ENCODE results near the gene PLA2G4B.

DNA sequence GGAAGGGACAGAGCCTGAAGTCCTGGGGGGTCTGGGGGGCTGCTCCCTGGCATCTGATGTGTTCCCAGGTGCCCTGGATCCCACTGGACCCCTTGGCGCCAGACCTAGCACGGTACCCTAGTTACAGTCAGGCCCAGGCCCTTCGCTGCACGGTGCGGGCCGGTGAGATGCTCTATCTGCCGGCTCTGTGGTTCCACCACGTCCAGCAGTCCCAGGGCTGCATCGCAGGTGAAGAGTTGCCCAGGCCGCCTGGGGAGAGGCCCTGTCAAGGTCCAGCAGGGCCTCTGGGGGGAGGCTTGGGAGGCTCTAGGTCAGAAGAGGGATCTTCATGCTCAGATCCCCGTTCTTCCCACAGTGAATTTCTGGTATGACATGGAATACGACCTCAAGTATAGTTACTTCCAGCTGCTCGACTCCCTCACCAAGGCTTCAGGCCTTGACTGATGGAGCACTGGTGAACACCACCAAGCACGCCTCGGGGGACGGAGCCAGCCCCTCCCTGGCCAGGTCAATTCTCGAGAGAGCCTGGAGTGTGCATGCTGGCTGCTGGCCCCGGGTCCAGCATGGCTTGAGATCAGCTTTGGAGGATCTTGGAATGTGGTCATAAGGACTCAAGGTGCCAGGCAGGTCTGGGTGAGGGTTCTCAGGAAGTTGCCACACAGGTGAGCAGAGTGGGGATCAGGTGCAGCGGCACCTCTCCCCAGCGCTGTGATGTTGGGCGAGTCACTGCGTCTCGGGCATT is 1.8 kb upstream of the PLA2G4B start:
- TF ChIP-seq, protein P1, sequence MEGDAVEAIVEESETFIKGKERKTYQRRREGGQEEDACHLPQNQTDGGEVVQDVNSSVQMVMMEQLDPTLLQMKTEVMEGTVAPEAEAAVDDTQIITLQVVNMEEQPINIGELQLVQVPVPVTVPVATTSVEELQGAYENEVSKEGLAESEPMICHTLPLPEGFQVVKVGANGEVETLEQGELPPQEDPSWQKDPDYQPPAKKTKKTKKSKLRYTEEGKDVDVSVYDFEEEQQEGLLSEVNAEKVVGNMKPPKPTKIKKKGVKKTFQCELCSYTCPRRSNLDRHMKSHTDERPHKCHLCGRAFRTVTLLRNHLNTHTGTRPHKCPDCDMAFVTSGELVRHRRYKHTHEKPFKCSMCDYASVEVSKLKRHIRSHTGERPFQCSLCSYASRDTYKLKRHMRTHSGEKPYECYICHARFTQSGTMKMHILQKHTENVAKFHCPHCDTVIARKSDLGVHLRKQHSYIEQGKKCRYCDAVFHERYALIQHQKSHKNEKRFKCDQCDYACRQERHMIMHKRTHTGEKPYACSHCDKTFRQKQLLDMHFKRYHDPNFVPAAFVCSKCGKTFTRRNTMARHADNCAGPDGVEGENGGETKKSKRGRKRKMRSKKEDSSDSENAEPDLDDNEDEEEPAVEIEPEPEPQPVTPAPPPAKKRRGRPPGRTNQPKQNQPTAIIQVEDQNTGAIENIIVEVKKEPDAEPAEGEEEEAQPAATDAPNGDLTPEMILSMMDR (IDR thresholded peaks at IDR 0.05; ENCODE audit: poor library complexity), result no peak
- no peak for TF ChIP-seq EZH2 (IDR thresholded peaks at IDR 0.05; ENCODE audit: borderline replicate concordance)
- TF ChIP-seq EZH2phosphoT487 (IDR thresholded peaks at IDR 0.05; ENCODE audit: low read depth, severe bottlenecking, unreplicated experiment), result no peak
